ENCODE results near the gene SERTAD3. TPM values are rescaled to one million over a fixed set of nuclear protein-coding genes. Genes with fewer than 3 reads are reported as not detected.
"Not testable (repeated sequence)": the region's sequence is repeated elsewhere in the genome, so short reads cannot be mapped to it uniquely, and the experiment has no call there.

The SERTAD3 gene
- total and polyA plus RNA-seq, 10 of the 15 experiments (the other 5 are each of a cell fraction or from before 2014, with no cell fraction given) = 4.2 to 22.4 (median 13.7) TPM

DNA sequence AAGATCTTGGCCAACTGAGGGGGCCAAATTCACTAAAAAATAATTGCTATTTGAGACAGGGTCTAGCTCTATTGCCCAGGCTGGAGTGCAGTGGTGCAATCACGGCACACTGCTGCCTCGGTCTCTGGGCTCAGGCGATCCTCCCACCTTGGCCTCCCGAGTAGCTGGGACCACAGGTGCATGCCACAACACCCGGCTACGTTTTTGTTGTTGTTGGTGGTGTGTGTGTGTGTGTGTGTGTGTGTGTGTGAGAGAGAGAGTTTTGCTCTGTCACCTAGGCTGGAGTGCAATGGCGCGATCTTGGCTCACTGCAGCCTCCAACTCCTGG is 35.6 kb downstream of the SERTAD3 start:
- H3K79me2 ChIP-seq (ENCODE audit: control insufficient read depth, insufficient read depth, low read length); H3K27me3 ChIP-seq (replicated peaks in 1 of 2; ENCODE audit: control insufficient read depth in 2 of 2, insufficient read depth in 2 of 2, low read length in 1 of 2); H3K4me2 ChIP-seq (ENCODE audit: control insufficient read depth, insufficient read depth); H3K27ac ChIP-seq (ENCODE audit: control insufficient read depth, insufficient read depth); H3K4me3 ChIP-seq; in situ Hi-C loops (cut with MboI); H3K9ac ChIP-seq (ENCODE audit: control insufficient read depth, insufficient read depth, low read length); DNase-seq (ENCODE audit: low read depth, low spot score); ATAC-seq; BruUV-seq (replicated peaks); intact Hi-C loops (cut with micrococcal nuclease; ENCODE audit: unreplicated experiment); H4K20me1 ChIP-seq (ENCODE audit: control insufficient read depth, insufficient read depth); H3K36me3 ChIP-seq (ENCODE audit: control insufficient read depth in 2 of 2, insufficient read depth in 2 of 2, low read length in 1 of 2); FAIRE-seq; H3K9me3 ChIP-seq (replicated peaks; ENCODE audit: control insufficient read depth, insufficient read depth, low read length): not testable (repeated sequence)
- POLR2A ChIA-PET = interaction anchor here (0.9 to 2.1 kb wide), 3 partner anchors 10 to 18 kb away, joined by 3 to 6 read pairs (median 3); partner anchors contain the start of gene SERTAD1
- Histone ChIP-seq H2AFZ (ENCODE audit: control insufficient read depth, low read depth, low read length) (peak overlapping the region; percentile 47), H3K4me1 (ENCODE audit: control insufficient read depth, insufficient read depth, low read length) (peaks cover 34% of the 10 kb centered on the region)
- SMC1A ChIA-PET (ENCODE audit: uncharacterized antibody, unreplicated experiment) = interaction anchor here (0.6 to 1.0 kb wide), 2 partner anchors 12 kb away, joined by 3 to 4 read pairs; no protein-coding TSS in a partner anchor
- CTCF ChIA-PET = interaction anchor here (0.6 to 4.5 kb wide), 4 partner anchors 12 to 227 kb away, joined by 3 to 43 read pairs (median 6); no protein-coding TSS in a partner anchor
- 89% methylated on average over 8 of the region's 8 CpGs for WGBS (ENCODE audit: insufficient coverage, insufficient replicate concordance, low lambda C conversion rate, missing lambda C conversion rate)
- RAD21 ChIA-PET (ENCODE audit: unreplicated experiment) = interaction anchor here (1.0 kb wide), 1 partner anchor 60 kb away, joined by 4 read pairs; the partner anchor contains the start of genes C19orf47 and PLD3

DNA sequence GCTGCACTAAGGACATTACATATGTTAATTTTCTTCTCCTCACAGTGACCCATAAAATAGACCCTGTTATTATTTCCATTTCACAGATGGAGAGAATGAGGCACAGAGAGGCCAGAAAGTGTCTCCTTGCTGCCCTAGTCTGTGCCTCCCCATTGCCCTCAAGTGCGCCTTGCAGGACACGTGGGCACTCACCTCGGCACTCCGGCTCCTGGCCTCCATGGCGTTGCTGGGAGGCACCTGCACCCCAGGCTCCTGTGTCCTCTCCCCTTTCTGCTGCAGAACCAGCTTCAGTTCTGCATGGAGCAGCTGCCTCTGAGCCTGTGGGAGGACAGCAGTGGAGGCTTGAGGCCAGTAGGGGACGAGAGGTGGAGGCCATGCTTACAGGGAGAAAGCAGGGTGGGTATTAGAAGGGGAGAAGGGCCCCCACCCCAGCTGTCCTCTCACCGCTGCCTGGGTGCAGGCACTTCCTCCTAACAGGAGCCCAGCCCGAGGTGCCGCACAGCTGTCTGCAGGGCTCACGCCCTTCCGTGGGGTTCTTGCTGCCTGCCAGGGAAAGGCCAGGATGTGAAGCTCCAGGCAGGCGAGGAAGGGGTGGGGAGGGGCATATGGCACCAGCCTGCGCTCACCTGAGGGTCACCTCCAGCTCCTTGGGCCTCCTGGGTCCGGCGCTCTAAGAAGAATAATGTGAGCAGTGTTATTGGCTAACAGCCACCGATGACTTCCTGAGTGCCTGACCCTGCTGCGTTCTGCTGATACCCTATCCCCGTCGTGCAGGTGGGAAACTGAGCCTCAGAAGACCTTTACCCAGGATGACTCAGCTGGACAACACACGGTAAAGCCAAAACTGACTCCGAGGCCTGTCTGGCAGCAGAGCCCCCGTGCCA is 36.2 kb downstream of the SERTAD3 start:
- Histone ChIP-seq H3K9me3 (replicated peaks; ENCODE audit: control insufficient read depth, insufficient read depth, low read length) (no peaks in the 10 kb centered on the region), H3K4me3 (no peak overlapping the region), H3K4me2 (ENCODE audit: control insufficient read depth, insufficient read depth) (no peak overlapping the region), H3K27me3 (replicated peaks in 1 of 2; ENCODE audit: control insufficient read depth in 2 of 2, insufficient read depth in 2 of 2, low read length in 1 of 2) (no peaks in the 10 kb centered on the region), H4K20me1 (ENCODE audit: control insufficient read depth, insufficient read depth) (no peaks in the 10 kb centered on the region), H3K36me3 (ENCODE audit: control insufficient read depth in 2 of 2, insufficient read depth in 2 of 2, low read length in 1 of 2) (no peaks in the 10 kb centered on the region), H3K4me1 (ENCODE audit: control insufficient read depth, insufficient read depth, low read length) (peaks cover 34% of the 10 kb centered on the region), H3K9ac (ENCODE audit: control insufficient read depth, insufficient read depth, low read length) (no peak overlapping the region), H3K79me2 (ENCODE audit: control insufficient read depth, insufficient read depth, low read length) (no peaks in the 10 kb centered on the region), H2AFZ (ENCODE audit: control insufficient read depth, low read depth, low read length) (peak overlapping the region; percentile 47), H3K27ac (ENCODE audit: control insufficient read depth, insufficient read depth) (no peak overlapping the region)
- CTCF ChIA-PET = interaction anchor here (0.6 to 2.4 kb wide), 4 partner anchors 10 to 227 kb away, joined by 3 to 8 read pairs (median 4); no protein-coding TSS in a partner anchor
- BruUV-seq (replicated peaks) = no TSS peak
- POLR2A ChIA-PET = interaction anchor here (1.2 to 2.1 kb wide), 2 partner anchors 11 to 13 kb away, joined by 3 to 6 read pairs; no protein-coding TSS in a partner anchor
- RAD21 ChIA-PET (ENCODE audit: unreplicated experiment) = interaction anchor here (1.0 kb wide), 1 partner anchor 13 kb away, joined by 4 read pairs; no protein-coding TSS in a partner anchor
- WGBS (ENCODE audit: insufficient coverage, insufficient replicate concordance, low lambda C conversion rate, missing lambda C conversion rate) = 64% methylated on average over 19 of the region's 22 CpGs
- intact Hi-C loops (cut with micrococcal nuclease; ENCODE audit: unreplicated experiment) = no loop called here
- FAIRE-seq (no peak), DNase-seq (ENCODE audit: low read depth, low spot score) (no peak), ATAC-seq (no peak)
- SMC1A ChIA-PET (ENCODE audit: uncharacterized antibody, unreplicated experiment) = interaction anchor here (0.6 to 1.0 kb wide), 3 partner anchors 11 to 126 kb away, joined by 3 to 4 read pairs (median 3); no protein-coding TSS in a partner anchor
- in situ Hi-C loops (cut with MboI) = no loop called here
- TF ChIP-seq, protein P1, sequence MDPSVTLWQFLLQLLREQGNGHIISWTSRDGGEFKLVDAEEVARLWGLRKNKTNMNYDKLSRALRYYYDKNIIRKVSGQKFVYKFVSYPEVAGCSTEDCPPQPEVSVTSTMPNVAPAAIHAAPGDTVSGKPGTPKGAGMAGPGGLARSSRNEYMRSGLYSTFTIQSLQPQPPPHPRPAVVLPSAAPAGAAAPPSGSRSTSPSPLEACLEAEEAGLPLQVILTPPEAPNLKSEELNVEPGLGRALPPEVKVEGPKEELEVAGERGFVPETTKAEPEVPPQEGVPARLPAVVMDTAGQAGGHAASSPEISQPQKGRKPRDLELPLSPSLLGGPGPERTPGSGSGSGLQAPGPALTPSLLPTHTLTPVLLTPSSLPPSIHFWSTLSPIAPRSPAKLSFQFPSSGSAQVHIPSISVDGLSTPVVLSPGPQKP (IDR thresholded peaks at IDR 0.05; ENCODE audit: low read depth, low read length) = no peak
- TF ChIP-seq NR2C2 (IDR thresholded peaks at IDR 0.05; ENCODE audit: borderline replicate concordance, control insufficient read depth, insufficient read length, low read depth) = no peak
- no peak for TF ChIP-seq NFYA (IDR thresholded peaks at IDR 0.05; ENCODE audit: borderline replicate concordance, low read depth, low read length)
- no peak for TF ChIP-seq SP1 (IDR thresholded peaks at IDR 0.05; ENCODE audit: low read depth, low read length)
- TF ChIP-seq CBFB (IDR thresholded peaks at IDR 0.05; ENCODE audit: low read depth) = no peak
- TF ChIP-seq HCFC1 (IDR thresholded peaks at IDR 0.05; ENCODE audit: low read length) = no peak
- no peak for TF ChIP-seq KAT2A (conservative IDR thresholded peaks at IDR 0.05; ENCODE audit: control insufficient read depth, low read depth, low read length)
- no peak for TF ChIP-seq SMARCA5 (IDR thresholded peaks at IDR 0.05)
- TF ChIP-seq EED (IDR thresholded peaks at IDR 0.05; ENCODE audit: low read depth) = no peak
- no peak for TF ChIP-seq CBX3 (IDR thresholded peaks at IDR 0.05; ENCODE audit: borderline replicate concordance, low read depth)
- no peak for TF ChIP-seq RAD51 (IDR thresholded peaks at IDR 0.05)
- no peak for TF ChIP-seq JUNB (IDR thresholded peaks at IDR 0.05)
- no peak for TF ChIP-seq MTA3 (IDR thresholded peaks at IDR 0.05; ENCODE audit: borderline replicate concordance, low read length)

All from GM12878 (cell line).